H1 (cell line): ENCODE data around the gene RIPOR1. TPM values are rescaled to one million over a fixed set of nuclear protein-coding genes. Genes with fewer than 3 reads are reported as not detected.

Experiments
- KDM5A ChIP-seq: fragments of 200-600 bp; IDR thresholded peaks from 2 replicates; pipeline ENCODE4 v1.7.1; 2012; ENCODE audit warnings: mild to moderate bottlenecking, low read length, inconsistent platforms, mixed read lengths
- SP2 ChIP-seq: IDR thresholded peaks from 2 replicates; pipeline ENCODE4 v1.6.1; 2012; ENCODE audit warnings: mild to moderate bottlenecking, low read length, inconsistent platforms
- polyA plus RNA-seq, 7 experiments: library from polyadenylated mRNA; depleted of rRNA in 3 of 7; stranded (reverse) in 5 of 7; unstranded in 2 of 7; fragments of >200 nt in 5 of 7; fragments of 200-250 nt in 2 of 7; gene quantifications; 1 replicate in 5 of 7; 2 replicates in 1 of 7; 4 replicates in 1 of 7; pipeline versions ENCODE4 v1.2.1 to v1.2.3, GENCODE V29; 2011 to 2013; ENCODE audit warnings: missing spikeins in 2 of 7, mixed read lengths in 2 of 7
- total RNA-seq: library from RNA; stranded (reverse); fragmentation: NEBNext Ultra II Directional; extraction: Animal tissue kit (Norgen Biotek cat#: 25700); gene quantifications from 2 replicates; pipeline ENCODE4 v1.2.1, GENCODE V29; 2021

RIPOR1 gene
- total and polyA plus RNA-seq, 2 of the 8 experiments (the other 6 are each of a cell fraction or from before 2014, with no cell fraction given) = 2.7 to 10.1 TPM

GRCh38 chr16:67542464-67542863, 13.8 kb downstream of the RIPOR1 start (continued):
- no peak for TF ChIP-seq SP2
- no peak for TF ChIP-seq KDM5A
